HG03457 (cell line): ENCODE measurements around the gene BIRC2.
"Not testable (repeated sequence)": the region's sequence is repeated elsewhere in the genome, so short reads cannot be mapped to it uniquely, and the experiment has no call there.

Experiments used
- ATAC-seq: cut with Tn5 transposase; IDR thresholded peaks from one replicate; pipeline ENCODE4 v1.9.1; 2021; ENCODE audit warnings: moderate number of reproducible peaks; ENCODE audit not compliant: unreplicated experiment

Gene BIRC2

DNA sequence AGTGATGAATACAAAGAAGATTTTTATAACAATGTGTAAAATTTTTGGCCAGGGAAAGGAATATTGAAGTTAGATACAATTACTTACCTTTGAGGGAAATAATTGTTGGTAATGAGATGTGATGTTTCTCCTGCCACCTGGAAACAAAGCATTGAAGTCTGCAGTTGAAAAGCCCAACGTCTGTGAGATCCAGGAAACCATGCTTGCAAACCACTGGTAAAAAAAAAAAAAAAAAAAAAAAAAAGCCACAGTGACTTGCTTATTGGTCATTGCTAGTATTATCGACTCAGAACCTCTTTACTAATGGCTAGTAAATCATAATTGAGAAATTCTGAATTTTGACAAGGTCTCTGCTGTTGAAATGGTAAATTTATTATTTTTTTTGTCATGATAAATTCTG, 24.5 kb upstream of the BIRC2 start:
- no peak for ATAC-seq

DNA sequence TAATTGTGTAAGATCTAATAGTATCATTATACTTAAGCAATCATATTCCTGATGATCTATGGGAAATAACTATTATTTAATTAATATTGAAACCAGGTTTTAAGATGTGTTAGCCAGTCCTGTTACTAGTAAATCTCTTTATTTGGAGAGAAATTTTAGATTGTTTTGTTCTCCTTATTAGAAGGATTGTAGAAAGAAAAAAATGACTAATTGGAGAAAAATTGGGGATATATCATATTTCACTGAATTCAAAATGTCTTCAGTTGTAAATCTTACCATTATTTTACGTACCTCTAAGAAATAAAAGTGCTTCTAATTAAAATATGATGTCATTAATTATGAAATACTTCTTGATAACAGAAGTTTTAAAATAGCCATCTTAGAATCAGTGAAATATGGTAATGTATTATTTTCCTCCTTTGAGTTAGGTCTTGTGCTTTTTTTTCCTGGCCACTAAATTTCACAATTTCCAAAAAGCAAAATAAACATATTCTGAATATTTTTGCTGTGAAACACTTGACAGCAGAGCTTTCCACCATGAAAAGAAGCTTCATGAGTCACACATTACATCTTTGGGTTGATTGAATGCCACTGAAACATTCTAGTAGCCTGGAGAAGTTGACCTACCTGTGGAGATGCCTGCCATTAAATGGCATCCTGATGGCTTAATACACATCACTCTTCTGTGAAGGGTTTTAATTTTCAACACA, 23.3 kb upstream of the BIRC2 start:
- no peak for ATAC-seq

DNA sequence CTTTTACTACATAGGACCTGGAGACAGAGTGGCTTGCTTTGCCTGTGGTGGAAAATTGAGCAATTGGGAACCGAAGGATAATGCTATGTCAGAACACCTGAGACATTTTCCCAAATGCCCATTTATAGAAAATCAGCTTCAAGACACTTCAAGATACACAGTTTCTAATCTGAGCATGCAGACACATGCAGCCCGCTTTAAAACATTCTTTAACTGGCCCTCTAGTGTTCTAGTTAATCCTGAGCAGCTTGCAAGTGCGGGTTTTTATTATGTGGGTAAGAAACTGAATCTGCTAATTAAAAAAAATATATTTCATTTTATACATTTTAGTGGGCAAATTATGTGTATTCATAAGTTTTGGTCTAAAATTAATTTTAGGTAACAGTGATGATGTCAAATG, 21.9 kb upstream of the BIRC2 start:
- no peak for ATAC-seq

DNA sequence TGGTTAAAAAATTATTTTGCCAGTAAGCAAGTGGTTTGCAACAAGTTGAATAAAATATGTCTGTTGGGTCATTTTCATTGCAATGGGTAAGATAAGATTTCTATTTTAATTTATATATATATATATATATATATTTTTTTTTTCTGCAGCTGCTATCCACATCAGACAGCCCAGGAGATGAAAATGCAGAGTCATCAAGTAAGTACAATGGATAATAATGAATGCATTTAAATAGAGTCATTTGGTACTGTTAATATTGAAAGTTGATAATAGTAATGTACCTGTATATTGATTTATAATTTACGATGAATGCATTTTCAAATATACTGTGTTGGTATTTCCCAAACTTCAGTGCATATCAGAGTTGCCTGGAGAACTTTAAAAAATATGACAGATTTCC, 18.3 kb upstream of the BIRC2 start:
- no peak for ATAC-seq

GRCh38 chr11:102330231-102330630, 16.8 kb upstream of the BIRC2 start:
- ATAC-seq: no peak

DNA sequence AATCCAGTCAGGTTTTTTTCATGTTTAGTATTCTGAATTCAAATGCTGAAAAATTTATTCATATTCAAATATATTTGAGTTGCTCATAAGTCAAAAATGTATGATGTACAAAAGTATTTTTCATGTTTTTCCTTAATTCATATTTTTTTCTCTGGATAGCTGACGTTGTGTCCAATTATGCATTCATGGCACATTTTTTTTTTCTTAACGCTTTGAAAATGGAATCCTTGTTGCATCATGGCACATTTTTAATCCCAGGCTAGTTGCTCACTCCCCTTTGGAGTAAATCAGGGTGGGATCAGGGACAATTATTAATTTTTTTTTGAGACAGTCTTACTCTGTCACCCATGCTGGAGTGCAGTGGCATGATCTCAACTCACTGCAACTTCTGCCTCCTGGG, 15.7 kb upstream of the BIRC2 start:
- ATAC-seq: no peak

DNA sequence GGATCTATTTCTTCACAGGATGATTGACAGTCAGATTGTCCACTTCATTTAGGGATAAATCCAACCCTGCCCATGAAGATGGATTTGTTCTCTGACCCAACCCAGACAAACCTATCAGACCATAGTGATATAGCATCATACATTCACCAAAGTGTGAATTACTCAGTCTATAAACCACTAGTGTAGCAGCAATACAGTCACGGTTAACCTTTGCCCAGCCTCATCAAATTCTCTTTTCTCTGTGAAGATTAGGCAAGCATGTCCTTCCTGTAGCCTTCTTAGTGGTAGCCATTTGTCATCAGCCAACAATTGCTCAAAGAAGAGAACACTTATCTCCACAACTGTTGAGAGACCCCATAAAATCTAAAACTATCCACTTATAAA, 14.4 kb upstream of the BIRC2 start:
- no peak for ATAC-seq

DNA sequence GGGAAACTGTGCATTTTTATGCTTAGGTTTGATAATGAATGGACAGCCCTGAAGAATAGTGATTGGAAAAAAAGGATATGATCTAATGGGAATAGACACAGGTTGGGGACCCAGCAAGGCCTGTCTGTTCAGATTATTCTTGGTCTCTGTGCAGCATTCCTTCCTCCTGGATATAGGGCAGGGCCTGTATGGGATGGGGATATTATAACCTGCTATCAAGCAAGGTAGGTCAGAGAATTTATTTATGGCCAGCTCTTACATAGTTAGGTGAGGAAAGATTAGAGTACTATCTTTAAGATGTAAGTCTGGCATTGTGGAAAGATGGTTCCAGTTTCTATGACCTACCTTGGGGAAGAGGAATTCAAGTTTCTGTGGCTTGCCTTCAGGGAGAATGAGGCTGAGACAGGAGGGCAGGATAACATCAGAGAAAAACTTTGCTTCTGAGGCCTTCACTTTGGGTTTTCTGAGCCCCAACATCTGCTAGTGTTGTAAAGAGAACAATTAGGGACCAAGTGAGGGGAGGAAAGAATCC, 8.5 kb upstream of the BIRC2 start:
- ATAC-seq: no peak

DNA sequence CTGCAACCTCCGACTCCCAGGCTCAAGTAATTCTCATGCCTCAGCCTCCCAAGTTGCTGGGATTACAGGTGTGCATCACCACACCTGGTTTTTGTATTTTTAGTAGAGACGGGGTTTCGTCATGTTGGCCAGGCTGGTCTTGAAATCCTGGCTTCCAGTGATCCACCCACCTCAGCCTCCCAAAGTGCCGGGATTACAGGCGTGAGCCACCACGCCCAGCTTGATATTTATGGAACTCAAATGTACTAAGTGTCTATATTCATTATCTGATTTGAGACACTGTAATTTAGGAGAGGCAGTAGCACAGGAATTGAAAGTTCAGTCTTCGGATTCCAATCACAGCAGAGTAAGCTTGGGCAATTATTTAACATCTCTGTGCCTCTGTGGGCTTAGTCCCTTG, 5.7 kb upstream of the BIRC2 start:
- not testable (repeated sequence) for ATAC-seq

GRCh38 chr11:102341844-102342318, 5.1 kb upstream of the BIRC2 start:
- ATAC-seq: peak; percentile 42

- ATAC-seq: no peak
Observed at GRCh38 chr11:102343809-102344208, 3.2 kb upstream of the BIRC2 start.

DNA sequence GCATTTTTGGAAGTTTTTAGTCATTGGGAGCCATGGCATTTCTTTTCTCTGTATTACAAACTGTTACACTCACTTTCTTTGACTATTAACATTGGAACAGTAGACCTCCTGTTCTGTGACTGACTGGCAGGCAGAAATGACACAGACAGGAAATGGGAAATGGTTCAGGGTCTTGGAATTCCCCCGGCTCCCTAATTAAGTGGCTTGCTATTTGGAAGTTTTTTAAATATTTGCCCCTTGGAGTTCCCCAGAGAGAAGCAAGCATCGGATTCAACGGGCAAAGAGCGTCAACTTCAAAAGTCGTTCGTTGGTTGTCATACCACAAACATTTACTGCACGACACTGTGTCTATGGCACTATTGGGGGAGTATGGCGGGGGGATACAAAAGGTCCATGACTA, 1.1 kb upstream of the BIRC2 start:
- ATAC-seq: no peak

GRCh38 chr11:102346456-102346747, 612 bp upstream of the BIRC2 start:
- ATAC-seq: no peak

DNA sequence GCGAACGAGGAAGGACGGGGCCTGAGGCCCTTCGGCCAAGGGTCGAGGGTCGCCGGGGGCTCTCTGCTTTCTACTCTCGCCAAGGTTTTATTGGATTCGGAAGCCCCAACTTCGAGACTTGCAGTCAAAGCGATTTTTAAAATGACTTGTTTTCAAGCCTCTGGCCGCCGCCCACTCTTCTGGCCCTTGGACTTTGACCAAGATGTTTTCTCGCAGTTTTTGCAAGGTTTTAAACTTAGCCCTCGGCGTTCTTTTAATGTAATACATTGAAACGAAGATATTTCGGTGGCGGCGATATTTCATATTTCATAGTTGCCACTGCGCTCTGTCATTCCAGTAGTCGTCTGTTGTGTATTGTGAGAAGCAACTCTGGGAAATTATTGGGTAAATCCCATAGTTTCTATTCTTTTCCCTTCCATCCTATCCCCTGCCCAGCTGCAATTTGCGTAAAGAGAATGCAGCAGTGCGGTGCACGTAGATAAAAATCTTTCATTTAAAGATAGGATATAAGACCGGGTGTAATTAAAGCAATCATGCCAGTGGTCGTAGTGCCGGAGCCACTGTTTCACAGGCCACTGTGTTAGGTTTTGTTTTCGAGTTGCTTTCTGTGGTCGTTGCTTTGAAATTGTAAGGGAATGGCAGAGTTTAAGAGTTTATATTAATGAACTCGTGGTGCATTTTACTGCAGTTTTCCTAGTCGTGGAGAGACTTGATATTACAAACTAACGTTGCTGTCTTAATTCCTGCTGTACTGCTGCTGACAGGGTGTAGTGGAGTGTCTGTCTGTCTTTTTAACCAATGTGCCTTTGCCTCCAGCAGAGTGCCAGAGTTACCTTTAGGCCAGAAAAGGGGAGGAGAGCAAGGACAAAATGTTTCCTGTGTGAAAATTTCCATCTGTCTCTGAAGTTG, 702 bp downstream of the BIRC2 start:
- no peak for ATAC-seq

DNA sequence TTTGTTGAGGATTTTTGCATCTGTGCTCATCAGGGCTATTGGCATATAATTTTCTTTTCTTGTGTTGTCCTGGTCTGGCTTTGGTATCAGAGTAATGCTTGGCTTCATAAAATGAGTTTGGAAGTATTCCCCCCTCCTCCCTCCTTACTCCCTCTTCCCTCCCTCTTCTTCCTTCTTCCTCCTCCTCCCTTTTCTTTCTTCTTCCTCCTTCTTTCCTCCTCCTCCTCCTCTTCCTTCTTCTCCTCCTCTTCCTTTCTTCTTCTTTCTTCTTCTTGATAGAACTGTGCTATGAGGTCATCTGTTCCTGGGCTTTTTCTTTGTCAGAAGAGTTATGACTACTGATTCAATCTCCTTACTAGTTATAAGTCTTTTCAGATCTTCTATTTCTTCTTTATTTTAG, 10.1 kb downstream of the BIRC2 start:
- no peak for ATAC-seq

DNA sequence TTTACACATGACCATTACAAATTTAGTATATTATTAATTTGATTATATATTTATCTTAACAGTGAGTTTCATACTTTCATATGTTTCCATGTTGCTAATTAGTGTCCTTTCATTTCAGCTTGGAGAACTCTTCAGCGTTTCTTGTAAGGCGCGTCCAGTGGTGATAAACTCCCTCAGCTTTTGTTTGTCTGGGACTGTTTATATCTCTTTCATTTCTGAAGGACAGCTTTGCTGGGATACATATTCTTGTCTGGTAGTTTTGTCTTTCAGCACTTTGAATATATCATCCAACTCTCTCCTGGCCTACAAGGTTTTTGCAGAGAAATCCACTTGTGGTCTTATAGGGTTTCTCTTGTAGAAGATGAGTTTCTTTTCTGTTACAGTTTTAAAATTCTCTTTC, 12.4 kb downstream of the BIRC2 start:
- ATAC-seq: no peak

- no peak for ATAC-seq
Observed at GRCh38 chr11:102360681-102361080, 13.7 kb downstream of the BIRC2 start.

DNA sequence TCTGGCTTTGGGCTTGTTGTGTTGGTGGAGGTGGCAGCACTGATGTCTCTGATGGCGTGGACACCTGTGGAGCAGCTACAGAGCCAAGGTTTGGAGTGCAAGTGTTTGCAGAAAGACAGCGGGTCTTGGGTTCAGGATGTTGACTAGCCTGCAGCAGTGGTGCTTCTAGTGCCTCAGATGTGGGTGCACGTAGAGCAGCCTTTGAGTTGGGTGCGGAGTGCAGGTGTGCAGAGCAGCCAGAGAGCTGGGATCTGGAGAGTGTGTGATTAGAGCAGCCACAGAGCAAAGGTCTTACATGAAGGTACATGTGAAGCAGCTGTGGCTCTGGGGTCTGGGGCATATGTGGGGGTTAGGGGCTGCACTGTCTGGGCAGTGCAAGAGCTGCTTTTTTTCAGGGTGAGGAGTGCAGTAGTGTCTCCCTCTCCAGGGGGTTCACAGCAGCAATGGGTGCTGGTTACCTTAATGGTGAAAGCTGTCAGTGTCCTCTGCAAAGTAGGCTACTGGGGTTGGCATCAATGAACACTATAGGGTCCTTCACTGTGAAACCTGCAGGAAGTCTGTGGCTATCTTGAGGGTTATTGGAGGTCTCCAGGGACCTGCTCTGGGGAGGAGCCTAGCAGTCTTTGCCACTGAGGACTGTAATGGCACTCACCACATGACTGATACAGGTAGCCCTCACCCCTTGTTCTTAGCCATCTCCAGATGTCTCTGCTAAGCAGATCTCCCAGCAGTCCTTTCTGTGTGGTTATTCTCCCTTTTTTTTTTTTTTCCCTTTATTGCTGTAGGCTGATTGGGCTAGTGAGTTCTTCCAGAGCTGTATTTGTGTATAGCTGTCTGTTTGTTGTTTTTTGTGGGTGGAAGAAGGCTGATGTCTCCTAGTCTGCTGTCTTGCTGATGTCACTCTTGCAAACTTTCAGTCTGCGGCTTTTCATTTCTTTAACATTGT, 14.3 kb downstream of the BIRC2 start:
- peak; percentile 96 for ATAC-seq

- ATAC-seq: no peak
Observed at GRCh38 chr11:102364991-102365390, 18.0 kb downstream of the BIRC2 start.

- ATAC-seq: no peak
Observed at GRCh38 chr11:102367364-102367763, 20.4 kb downstream of the BIRC2 start.

GRCh38 chr11:102368472-102368871, 21.5 kb downstream of the BIRC2 start:
- peak; percentile 99 for ATAC-seq
